ENCODE measurements around the gene ZNF439. TPM values are rescaled to one million over a fixed set of nuclear protein-coding genes. Genes with fewer than 3 reads are reported as not detected.

ZNF439 gene
- total and polyA plus RNA-seq, 2 of the 8 experiments (the other 6 are each of a cell fraction or from before 2014, with no cell fraction given) = 0.09 TPM; not detected in 1

- H3K14ac ChIP-seq (ENCODE audit: insufficient read length) = no peak overlapping the region
- H3K4me3 ChIP-seq (ENCODE audit: extremely low read depth in 1 of 4, insufficient read depth in 2 of 4, low read depth in 3 of 4, low read length in 4 of 4) = peak overlapping the region in 2 of 4 experiments; percentile 79 to 85; a peak in 5 of 8 replicates
- peak overlapping the region; percentile 80 to 93 for H3K4me2 ChIP-seq (ENCODE audit: insufficient read depth in 1 of 2, low read depth in 2 of 2, low read length in 2 of 2)
- peaks cover 5% of the 10 kb centered on the region; the same call in 1 of the 2 replicates for H3K23me2 ChIP-seq (ENCODE audit: low read depth, low read length)
- peak overlapping the region; percentile 88 for H4K91ac ChIP-seq (replicated peaks; ENCODE audit: insufficient read length, low read length)
- no peaks in the 10 kb centered on the region for H4K20me1 ChIP-seq (replicated peaks in 1 of 2; ENCODE audit: control insufficient read depth in 1 of 2, insufficient read depth in 2 of 2, low read length in 2 of 2)
- H3K79me2 ChIP-seq (ENCODE audit: control insufficient read depth in 1 of 2, insufficient read depth in 2 of 2, low read length in 2 of 2) = peaks cover 0 to 13% of the 10 kb centered on the region in 2 experiments; a peak in 2 of 4 replicates
- peak overlapping the region; percentile 98 for H2AFZ ChIP-seq (ENCODE audit: low read length)
- peak overlapping the region; percentile 53 for H3K4ac ChIP-seq (replicated peaks; ENCODE audit: insufficient read length, low read depth, low read length)
- no peaks in the 10 kb centered on the region for H3K27me3 ChIP-seq (replicated peaks in 1 of 4; ENCODE audit: control insufficient read depth in 3 of 4, extremely low read depth in 1 of 4, insufficient read depth in 3 of 4, low read length in 3 of 4)
- no peak for FAIRE-seq
- no peak overlapping the region for H3K23ac ChIP-seq (ENCODE audit: insufficient read length)
- WGBS, 2 experiments (ENCODE audit: extremely low coverage in 1 of 2, insufficient coverage in 1 of 2, insufficient read length in 1 of 2, insufficient replicate concordance in 2 of 2, low coverage in 1 of 2, low lambda C conversion rate in 2 of 2, missing lambda C conversion rate in 1 of 2) = 37% methylated on average over 7 of the region's 7 CpGs; no CpG with 5 or more reads in 1 of the 2 experiments
- H3K18ac ChIP-seq (ENCODE audit: extremely low read depth, low read length) = peak overlapping the region; percentile 88
- DNase-seq (ENCODE audit: low read depth in 1 of 2, low spot score in 2 of 2) = no peak
- H2BK15ac ChIP-seq (ENCODE audit: low read length) = no peak overlapping the region
- H2BK120ac ChIP-seq (replicated peaks; ENCODE audit: low read depth, low read length) = no peak overlapping the region
- peaks cover 4 to 15% (median 6%) of the 10 kb centered on the region in 4 experiments for H3K4me1 ChIP-seq (replicated peaks in 1 of 4; ENCODE audit: control insufficient read depth in 3 of 4, insufficient read depth in 4 of 4, low read length in 3 of 4)
- 0 out of 7 replicates have a peak overlapping the region, but pooled peaks of 1 of the 4 experiments have one; percentile 86 for H3K9ac ChIP-seq (replicated peaks in 1 of 4; ENCODE audit: extremely low read depth in 1 of 4, low read depth in 3 of 4, low read length in 3 of 4)
- H3K79me1 ChIP-seq (ENCODE audit: low read depth, low read length) = no peaks in the 10 kb centered on the region
- H3K27ac ChIP-seq (ENCODE audit: low read depth, low read length) = peak overlapping the region; percentile 24; the same call in 1 of the 2 replicates
- H2BK20ac ChIP-seq (ENCODE audit: low read length) = peak overlapping the region; percentile 55; the same call in 1 of the 2 replicates
- 0 out of 2 replicates have a peak, but pooled peaks have one; percentile 27 for TF ChIP-seq SP1 (IDR thresholded peaks at IDR 0.05; ENCODE audit: low read depth, low read length)
- TF ChIP-seq JUN (IDR thresholded peaks at IDR 0.05; ENCODE audit: low read depth, low read length) = no peak
- TF ChIP-seq POU5F1 (IDR thresholded peaks at IDR 0.05; ENCODE audit: low read depth, low read length) = no peak
- no peak overlapping the region for H4K8ac ChIP-seq (ENCODE audit: extremely low read depth, insufficient read depth, low read length)
- no peak overlapping the region for H2AK5ac ChIP-seq (ENCODE audit: low read depth, low read length)
- peaks cover 0 to 4% (median 0%) of the 10 kb centered on the region in 4 experiments; a peak in 2 of 8 replicates for H3K36me3 ChIP-seq (ENCODE audit: control insufficient read depth in 2 of 4, insufficient read depth in 4 of 4, low read length in 3 of 4)
- no peaks in the 10 kb centered on the region for H3K9me3 ChIP-seq (ENCODE audit: insufficient read depth in 2 of 2, low read depth in 1 of 2, low read length in 1 of 2)
- peak overlapping the region; percentile 59 for H4K5ac ChIP-seq (ENCODE audit: insufficient read length, low read depth, low read length)
- H3K56ac ChIP-seq (replicated peaks; ENCODE audit: insufficient read length, low read depth, low read length) = no peak overlapping the region
- peak overlapping the region; percentile 64; the same call in 1 of the 2 replicates for H2BK12ac ChIP-seq (ENCODE audit: low read depth, low read length)
- ChIA-PET CTCF (ENCODE audit: partially characterized antibody) (interaction anchor here (0.8 to 12.8 kb wide), 7 partner anchors 9 to 240 kb away, joined by 3 to 169 read pairs (median 4); no protein-coding TSS in a partner anchor), POLR2A (ENCODE audit: partially characterized antibody) (interaction anchor here (0.7 to 11.6 kb wide), 10 partner anchors 12 to 608 kb away, joined by 3 to 65 read pairs (median 6); partner anchors contain the start of genes ZNF20, ZNF625, ZNF700 and ZNF878)
- peak overlapping the region; percentile 89; the same call in 1 of the 2 replicates for H2BK5ac ChIP-seq (ENCODE audit: low read depth, low read length)
These were observed 38.7 kb downstream of the ZNF439 start for GRCh38 chr19:11887234-11887610.

Data from H1 (cell line).